ENCODE data around the gene DNAJB1. TPM values are rescaled to one million over a fixed set of nuclear protein-coding genes. Genes with fewer than 3 reads are reported as not detected.

DNAJB1 gene
- total RNA-seq, 1 donor from 2014 or later, result 61.9 TPM

DNA sequence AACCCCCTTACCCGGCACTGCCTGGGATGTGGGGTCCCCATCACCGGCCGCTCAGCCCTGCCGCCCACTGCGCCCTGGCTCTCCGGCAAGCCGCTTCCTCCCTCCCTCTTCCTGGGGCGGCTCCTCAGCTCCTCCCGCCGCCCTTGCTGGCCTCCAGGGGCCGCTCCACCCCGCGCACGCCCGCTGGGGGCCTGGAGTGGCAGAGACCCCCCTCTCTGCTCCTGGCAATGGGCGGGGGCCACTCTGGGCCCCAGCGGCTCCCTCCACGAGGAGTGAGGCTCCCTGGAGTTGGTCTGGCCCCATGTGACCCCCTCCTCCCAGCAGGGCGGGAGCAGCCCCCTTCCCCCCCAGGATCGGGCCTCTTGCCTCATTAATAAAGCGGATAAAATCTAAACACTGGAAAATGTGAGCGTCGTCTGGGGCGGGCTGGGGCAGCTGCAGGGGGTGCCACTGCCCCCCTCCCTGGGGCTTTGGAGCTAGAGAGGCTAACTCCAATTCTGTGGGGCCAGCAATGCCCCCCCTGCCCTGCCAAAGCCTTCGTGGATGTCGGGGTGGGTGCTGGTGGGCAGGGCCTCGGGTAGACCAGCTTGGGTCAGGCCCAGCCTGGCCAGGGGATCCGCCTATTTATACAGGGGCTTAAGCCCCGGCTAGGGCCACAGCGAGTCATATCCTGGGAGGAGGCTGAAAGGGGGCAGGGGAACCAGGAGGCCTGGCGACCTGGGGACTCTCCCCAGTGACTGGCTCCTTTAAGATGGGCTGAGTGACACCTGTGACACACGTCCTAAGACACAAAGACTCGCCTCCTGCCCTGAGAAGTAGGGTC, 42.7 kb downstream of the DNAJB1 start, which contains the start of gene PTGER1:
PTGER1 (minus strand) TSS at position 104 of the 823 bp plus-strand sequence. CDS start 1,034 bp downstream, outside the sequence.
- H3K27me3 Mint-ChIP-seq (ENCODE audit: insufficient read depth, low read depth), result peaks cover 11% of the 10 kb centered on the region
- Histone ChIP-seq H3K27ac (no peak within 1 kb of the TSS), H3K4me1 (peaks cover 23% of the 10 kb centered on the region), H3K36me3 (no peaks in the 10 kb centered on the region), H3K9ac (no peak within 1 kb of the TSS), H3F3A (ENCODE audit: low read depth) (peaks cover 18% of the 10 kb centered on the region), H3K4me3 (peak within 1 kb of the TSS; percentile 10), H3K4me2 (peak within 1 kb of the TSS; percentile 65), H3K79me2 (ENCODE audit: low read depth) (no peaks in the 10 kb centered on the region), H2AFZ (replicated peaks) (no peak within 1 kb of the TSS), H3K9me3 (ENCODE audit: low read depth) (no peaks in the 10 kb centered on the region), H3K27me3 (peaks cover 4% of the 10 kb centered on the region), H4K20me1 (ENCODE audit: low read depth) (peaks cover 22% of the 10 kb centered on the region)
- H3K4me1 Mint-ChIP-seq, result peaks cover 19% of the 10 kb centered on the region
- H3K27ac Mint-ChIP-seq, result peak within 1 kb of the TSS; percentile 37
- no peaks in the 10 kb centered on the region for H3K9me3 Mint-ChIP-seq
- H3K4me3 Mint-ChIP-seq, result peak within 1 kb of the TSS; percentile 57
- peaks cover 4% of the 10 kb centered on the region for H3K36me3 Mint-ChIP-seq
- TF ChIP-seq EZH2phosphoT487 (IDR thresholded peaks at IDR 0.05) (no peak), EZH2 (IDR thresholded peaks at IDR 0.05) (no peak)
- TF ChIP-seq, protein P1, sequence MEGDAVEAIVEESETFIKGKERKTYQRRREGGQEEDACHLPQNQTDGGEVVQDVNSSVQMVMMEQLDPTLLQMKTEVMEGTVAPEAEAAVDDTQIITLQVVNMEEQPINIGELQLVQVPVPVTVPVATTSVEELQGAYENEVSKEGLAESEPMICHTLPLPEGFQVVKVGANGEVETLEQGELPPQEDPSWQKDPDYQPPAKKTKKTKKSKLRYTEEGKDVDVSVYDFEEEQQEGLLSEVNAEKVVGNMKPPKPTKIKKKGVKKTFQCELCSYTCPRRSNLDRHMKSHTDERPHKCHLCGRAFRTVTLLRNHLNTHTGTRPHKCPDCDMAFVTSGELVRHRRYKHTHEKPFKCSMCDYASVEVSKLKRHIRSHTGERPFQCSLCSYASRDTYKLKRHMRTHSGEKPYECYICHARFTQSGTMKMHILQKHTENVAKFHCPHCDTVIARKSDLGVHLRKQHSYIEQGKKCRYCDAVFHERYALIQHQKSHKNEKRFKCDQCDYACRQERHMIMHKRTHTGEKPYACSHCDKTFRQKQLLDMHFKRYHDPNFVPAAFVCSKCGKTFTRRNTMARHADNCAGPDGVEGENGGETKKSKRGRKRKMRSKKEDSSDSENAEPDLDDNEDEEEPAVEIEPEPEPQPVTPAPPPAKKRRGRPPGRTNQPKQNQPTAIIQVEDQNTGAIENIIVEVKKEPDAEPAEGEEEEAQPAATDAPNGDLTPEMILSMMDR (IDR thresholded peaks at IDR 0.05), result peak; percentile 54
- DNase-seq (ENCODE audit: low spot score), result peak; percentile 69

DNA sequence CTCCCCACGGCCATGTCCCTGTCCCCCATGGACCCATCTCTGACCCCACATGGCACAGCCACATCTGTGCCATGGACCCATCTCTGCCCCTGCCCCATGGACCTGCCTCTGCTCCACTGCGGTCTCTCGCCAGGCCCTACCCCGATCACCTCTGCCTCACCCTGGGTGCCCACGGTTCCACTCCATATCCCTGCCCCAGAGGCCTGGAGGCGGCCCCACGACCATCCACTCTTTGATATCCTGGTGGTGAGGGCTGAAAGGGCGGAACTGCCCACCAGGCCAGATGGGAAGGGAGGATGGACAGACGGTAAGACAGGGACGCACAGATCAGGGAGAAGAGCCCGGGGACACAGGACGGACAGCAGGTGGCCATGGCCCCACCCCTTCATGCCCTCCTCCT, 43.4 kb downstream of the DNAJB1 start:
- Histone ChIP-seq H3K4me1 (peaks cover 22% of the 10 kb centered on the region), H3K9me3 (ENCODE audit: low read depth) (no peaks in the 10 kb centered on the region), H3F3A (ENCODE audit: low read depth) (peaks cover 18% of the 10 kb centered on the region), H4K20me1 (ENCODE audit: low read depth) (peaks cover 16% of the 10 kb centered on the region), H3K27me3 (peaks cover 4% of the 10 kb centered on the region), H2AFZ (replicated peaks) (no peak overlapping the region), H3K36me3 (no peaks in the 10 kb centered on the region), H3K79me2 (ENCODE audit: low read depth) (no peaks in the 10 kb centered on the region), H3K4me3 (peak overlapping the region; percentile 10), H3K4me2 (peak overlapping the region; percentile 65), H3K9ac (no peak overlapping the region), H3K27ac (no peak overlapping the region)
- Mint-ChIP-seq H3K4me1 (peaks cover 19% of the 10 kb centered on the region), H3K36me3 (peaks cover 4% of the 10 kb centered on the region), H3K4me3 (peak overlapping the region; percentile 55), H3K9me3 (no peaks in the 10 kb centered on the region), H3K27me3 (ENCODE audit: insufficient read depth, low read depth) (peaks cover 11% of the 10 kb centered on the region), H3K27ac (no peak overlapping the region)
- TF ChIP-seq EZH2 (IDR thresholded peaks at IDR 0.05), result no peak
- TF ChIP-seq, protein P1 (IDR thresholded peaks at IDR 0.05), result no peak
- no peak for TF ChIP-seq EZH2phosphoT487 (IDR thresholded peaks at IDR 0.05)
- no peak for DNase-seq (ENCODE audit: low spot score)

DNA sequence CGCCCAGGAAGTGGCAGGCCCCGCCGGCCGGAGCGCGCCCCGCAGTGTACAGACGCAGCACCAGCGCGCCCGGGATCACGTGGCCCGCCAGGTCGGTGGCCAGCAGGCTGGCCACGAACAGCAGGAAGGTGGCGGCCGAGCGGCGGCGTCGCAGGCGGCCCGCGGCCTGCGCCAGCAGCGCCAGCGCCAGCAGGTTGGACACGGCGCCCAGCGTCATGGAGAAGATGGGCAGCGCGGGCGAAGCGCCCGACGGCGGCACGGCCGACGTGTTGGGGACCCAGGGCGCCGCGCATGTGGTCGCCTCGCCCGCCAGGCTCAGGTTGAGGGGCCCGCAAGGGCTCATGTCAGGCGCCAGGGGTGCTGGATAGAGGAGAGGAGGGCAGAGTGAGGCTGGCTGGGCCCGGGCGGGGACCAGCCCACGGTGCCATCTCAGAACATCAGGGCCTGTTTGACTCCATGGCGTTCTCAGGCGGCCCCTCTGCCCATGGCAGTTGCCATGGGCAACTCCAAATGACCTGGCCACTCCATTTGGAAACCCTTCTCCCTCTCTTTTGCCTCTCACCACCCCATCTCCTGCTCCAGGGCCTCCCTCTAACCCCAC, 44.1 kb downstream of the DNAJB1 start:
- no peak overlapping the region for H3K4me3 Mint-ChIP-seq
- H3K9me3 Mint-ChIP-seq, result no peaks in the 10 kb centered on the region
- Histone ChIP-seq H3K36me3 (no peaks in the 10 kb centered on the region), H4K20me1 (ENCODE audit: low read depth) (peaks cover 10% of the 10 kb centered on the region), H3K4me2 (no peak overlapping the region), H3K9me3 (ENCODE audit: low read depth) (no peaks in the 10 kb centered on the region), H3F3A (ENCODE audit: low read depth) (peaks cover 18% of the 10 kb centered on the region), H3K79me2 (ENCODE audit: low read depth) (no peaks in the 10 kb centered on the region), H3K9ac (no peak overlapping the region), H3K4me3 (no peak overlapping the region), H2AFZ (replicated peaks) (no peak overlapping the region), H3K27me3 (peaks cover 4% of the 10 kb centered on the region), H3K4me1 (peaks cover 20% of the 10 kb centered on the region), H3K27ac (no peak overlapping the region)
- DNase-seq (ENCODE audit: low spot score), result no peak
- peaks cover 4% of the 10 kb centered on the region for H3K36me3 Mint-ChIP-seq
- H3K27ac Mint-ChIP-seq, result peak overlapping the region; percentile 37
- peaks cover 11% of the 10 kb centered on the region for H3K27me3 Mint-ChIP-seq (ENCODE audit: insufficient read depth, low read depth)
- TF ChIP-seq EZH2phosphoT487 (IDR thresholded peaks at IDR 0.05) (no peak), EZH2 (IDR thresholded peaks at IDR 0.05) (no peak)
- TF ChIP-seq, protein P1 (IDR thresholded peaks at IDR 0.05), result no peak
- peaks cover 19% of the 10 kb centered on the region for H3K4me1 Mint-ChIP-seq

Measured in neural progenitor cell (in vitro differentiated cells).